Subcutaneous adipose tissue (tissue), 4 donors: ENCODE measurements around the gene IFT25. TPM values are rescaled to one million over a fixed set of nuclear protein-coding genes. Genes with fewer than 3 reads are reported as not detected.

ENCODE experiments used
- CTCF ChIP-seq: fragments of 450-650 bp; IDR thresholded peaks from one replicate; pipeline ENCODE4 v1.5.1; 2016; ENCODE audit warnings: low read depth, mild to moderate bottlenecking, control low read depth, antibody characterized with exemption, moderate library complexity
- total RNA-seq, 4 donors: library from RNA; depleted of rRNA; stranded (reverse); fragments of >200 nt; gene quantifications; one replicate each; pipeline ENCODE4 v1.1.0, GENCODE V29; 2016

Gene IFT25
- 10 to 100 TPM; 13.2 to 34.1 (median 21.7) TPM for total RNA-seq

GRCh38 chr1:53945433-53946251 lies at the start of gene IFT25:
IFT25 (minus strand) TSS chr1:53945699; CDS start chr1:53940082, 5,617 bp downstream.
- TF ChIP-seq CTCF, result no peak

GRCh38 chr1:53992085-53992874 lies 46.8 kb upstream of the IFT25 start:
- no peak for TF ChIP-seq CTCF

DNA sequence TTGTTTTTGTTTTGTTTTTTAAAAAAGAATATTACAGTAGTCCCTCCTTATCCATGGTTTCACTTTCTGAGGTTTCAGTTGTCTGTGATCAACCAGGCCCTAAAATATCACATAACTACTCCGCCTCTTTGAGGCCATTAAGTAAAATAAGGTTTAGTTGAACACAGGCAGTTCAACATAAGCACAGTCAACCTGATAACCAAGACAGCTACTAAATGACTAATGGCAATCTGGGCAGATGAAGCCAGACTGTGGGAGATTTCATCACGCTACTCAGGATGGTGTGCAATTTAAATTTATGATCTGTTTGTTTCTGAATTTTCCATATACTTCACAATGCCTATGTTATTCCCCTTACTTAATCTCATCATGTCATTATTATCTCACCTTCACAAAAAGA lies 42.4 kb upstream of the IFT25 start:
- no peak for TF ChIP-seq CTCF

GRCh38 chr1:53986458-53986857 lies 41.0 kb upstream of the IFT25 start:
- TF ChIP-seq CTCF, result no peak

GRCh38 chr1:53984726-53985125 lies 39.2 kb upstream of the IFT25 start:
- no peak for TF ChIP-seq CTCF

- no peak for TF ChIP-seq CTCF
Measured at GRCh38 chr1:53982763-53983104, 37.2 kb upstream of the IFT25 start.

DNA sequence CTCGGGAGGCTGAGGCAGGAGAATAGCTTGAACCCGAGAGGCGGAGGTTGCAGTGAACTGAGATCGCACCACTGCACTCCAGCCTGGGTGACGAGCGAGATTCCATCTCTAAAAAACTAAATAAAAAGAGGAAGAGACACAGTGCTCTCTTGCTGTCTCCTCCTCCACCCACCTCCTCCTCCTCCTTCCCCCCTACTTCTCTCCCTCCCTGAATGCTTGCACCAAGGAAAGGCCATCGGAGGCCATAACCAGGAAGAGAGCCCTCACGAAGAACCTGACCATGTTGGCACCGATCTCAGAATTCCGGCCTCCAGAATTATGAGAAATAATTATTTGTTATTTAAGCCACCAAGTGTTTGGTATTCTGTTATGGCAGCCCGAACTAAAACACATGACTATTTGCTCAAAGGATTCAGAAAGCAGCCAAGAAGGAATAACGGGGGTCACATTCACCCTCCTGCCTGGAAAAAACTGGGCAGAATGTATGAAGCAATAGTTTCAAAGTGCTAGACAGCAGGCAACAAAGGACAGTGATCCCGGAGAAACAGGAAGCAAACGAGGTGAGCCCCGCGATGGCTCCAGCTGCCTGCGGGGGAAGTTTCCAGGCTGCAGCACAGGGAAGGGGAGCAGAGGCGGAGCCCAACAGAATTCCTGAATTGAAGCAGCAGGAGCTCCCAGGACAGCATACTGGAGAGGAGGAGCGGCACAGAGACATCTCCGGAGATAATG lies 36.7 kb upstream of the IFT25 start:
- TF ChIP-seq CTCF, result no peak
